ENCODE results near the gene PSME1.

- TF ChIP-seq EP300 (IDR thresholded peaks at IDR 0.05; ENCODE audit: borderline replicate concordance) (no peak), CEBPB (IDR thresholded peaks at IDR 0.05) (no peak), FOXM1 (IDR thresholded peaks at IDR 0.05; ENCODE audit: borderline replicate concordance, low read depth) (no peak), MAX (IDR thresholded peaks at IDR 0.05) (no peak), TAF1 (IDR thresholded peaks at IDR 0.05; ENCODE audit: low read depth) (no peak), TEAD4 (IDR thresholded peaks at IDR 0.05) (no peak), USF1 (IDR thresholded peaks at IDR 0.05) (no peak), REST (IDR thresholded peaks at IDR 0.05; ENCODE audit: low read depth) (no peak), CREB1 (IDR thresholded peaks at IDR 0.05; ENCODE audit: low read depth) (no peak)
These were observed 25.9 kb upstream of the PSME1 start for GRCh38 chr14:24110060-24110459.

Data from Ishikawa (cell line).